Measurements from ENCODE around the gene LRRC8C.
"Not testable (repeated sequence)": the region's sequence is repeated elsewhere in the genome, so short reads cannot be mapped to it uniquely, and the experiment has no call there.

The LRRC8C gene

DNA sequence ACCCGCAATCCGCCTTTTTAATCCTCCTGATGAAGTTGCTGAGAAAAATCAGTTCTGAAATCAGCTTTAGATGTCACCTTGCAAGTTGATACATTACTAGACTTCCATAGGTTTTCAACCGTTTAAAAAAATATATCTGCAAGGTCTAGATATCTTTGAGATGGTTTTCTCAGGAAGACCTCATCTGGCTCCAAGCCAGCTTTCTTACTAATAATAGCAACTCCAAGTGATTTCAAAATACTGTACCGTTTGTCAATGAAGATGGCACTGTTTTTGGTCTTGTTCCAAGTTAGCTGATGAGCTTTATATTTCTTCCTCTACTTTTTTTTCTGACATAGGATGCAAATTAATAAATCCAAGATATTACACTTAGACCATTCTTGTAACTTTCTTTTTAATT lies 40.3 kb downstream of the LRRC8C start:
- no peak for DNase-seq

DNA sequence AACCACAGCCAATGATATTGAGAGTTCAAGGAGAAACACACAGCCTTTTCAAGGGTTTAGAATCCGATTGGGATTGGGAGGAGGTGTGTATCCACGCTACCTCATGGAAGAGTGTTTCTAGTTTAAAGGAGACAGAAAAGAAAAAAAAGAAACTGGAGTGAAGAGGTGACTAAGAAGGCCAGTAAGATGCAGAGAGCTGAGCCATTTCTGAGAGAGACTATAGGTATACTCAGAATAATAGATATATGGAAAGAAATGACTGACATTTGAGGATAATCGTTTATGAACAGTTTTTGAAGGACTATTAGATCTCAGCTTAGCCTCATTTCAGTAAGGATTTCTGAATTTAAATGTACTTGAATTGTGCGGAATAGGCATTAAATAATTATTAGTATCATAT lies 42.8 kb downstream of the LRRC8C start:
- DNase-seq, result no peak

DNA sequence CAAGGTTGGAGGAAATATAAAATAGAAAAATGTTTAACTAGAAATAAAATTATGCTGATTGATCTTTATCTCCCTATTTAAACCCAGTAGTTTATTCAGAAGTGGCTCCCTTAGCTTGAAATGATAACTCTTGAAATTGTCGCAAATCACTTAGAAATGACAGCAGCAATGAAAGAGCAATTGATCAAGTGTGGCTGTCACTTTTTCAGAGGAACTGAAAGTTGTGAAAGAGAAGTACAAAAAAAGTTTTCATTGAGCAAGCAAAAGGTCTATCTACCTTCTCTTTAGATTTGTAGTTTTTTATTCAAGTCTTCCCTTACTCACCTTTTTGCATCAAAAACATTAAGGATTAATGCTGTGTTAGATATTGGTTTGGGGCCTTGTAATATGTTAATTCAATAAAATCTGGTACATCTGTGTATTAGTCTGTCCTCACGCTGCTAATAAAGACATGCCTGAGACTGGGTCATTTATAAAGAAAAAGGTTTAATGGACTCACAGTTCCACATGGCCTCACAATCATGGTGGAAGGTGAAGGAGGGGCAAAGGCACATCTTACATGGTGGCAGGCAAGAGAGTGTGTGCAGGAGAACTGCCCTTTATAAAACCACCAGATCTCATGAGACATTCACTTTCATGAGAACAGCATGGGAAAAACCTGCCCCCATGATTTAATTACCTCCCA lies 48.3 kb downstream of the LRRC8C start:
- no peak for DNase-seq

DNA sequence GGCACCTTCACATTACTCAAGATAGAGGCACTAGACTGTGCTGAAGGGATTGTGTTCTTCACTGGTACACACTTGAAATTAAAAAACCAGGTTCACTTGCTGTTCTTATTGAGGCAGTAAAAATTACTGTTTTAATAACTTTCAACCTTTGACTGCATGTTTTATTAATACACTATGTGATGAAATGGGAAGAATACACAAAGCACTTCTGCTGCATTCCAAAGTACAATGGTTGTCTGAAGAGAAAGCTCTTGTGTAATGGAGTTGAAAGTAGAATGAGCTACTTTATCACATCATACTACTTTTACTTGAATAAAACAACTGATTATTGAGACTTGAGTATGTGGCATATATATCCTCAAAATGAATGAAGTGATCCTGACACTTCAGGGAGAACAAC lies 49.7 kb downstream of the LRRC8C start:
- no peak for DNase-seq

GRCh38 chr1:89685461-89685860 lies 52.5 kb downstream of the LRRC8C start:
- no peak for DNase-seq

DNA sequence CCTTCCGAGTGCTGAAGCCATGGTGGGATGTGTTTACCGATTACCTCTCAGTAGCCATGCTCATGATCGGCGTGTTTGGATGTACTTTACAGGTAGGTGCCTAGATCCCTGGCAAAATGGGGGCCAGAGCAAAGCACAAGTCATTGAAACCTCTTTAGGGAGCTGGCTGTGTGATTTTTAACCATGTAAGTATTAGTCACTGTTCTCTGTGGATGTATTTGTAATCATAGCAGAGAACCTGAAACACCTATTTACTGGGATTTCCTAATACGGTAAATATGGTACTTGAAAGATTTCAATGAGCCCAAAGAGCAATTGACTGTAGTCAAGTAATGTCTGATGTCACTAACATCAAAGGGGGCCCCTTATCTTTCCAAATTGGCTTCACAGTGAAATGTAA lies 53.6 kb downstream of the LRRC8C start:
- no peak for DNase-seq

DNA sequence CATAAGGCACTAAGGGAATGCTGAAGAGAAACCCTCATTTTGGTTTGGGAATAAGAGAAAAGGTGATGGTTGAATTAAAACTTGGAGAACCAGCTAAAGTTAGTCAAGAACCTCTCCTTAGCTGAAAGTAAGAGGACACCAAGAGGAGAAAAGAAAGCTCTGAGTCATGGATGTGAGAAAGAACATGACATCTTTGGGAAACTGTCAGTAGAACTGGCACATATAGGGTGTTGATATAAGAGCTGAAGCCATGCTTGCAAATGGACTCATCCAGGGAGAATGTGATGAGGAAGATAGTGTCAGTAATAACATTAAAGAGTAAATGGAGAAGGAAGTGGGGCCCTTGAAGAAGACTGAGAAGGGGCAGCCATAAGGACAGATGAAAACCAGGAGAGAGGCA lies 54.3 kb downstream of the LRRC8C start:
- DNase-seq, result no peak

DNA sequence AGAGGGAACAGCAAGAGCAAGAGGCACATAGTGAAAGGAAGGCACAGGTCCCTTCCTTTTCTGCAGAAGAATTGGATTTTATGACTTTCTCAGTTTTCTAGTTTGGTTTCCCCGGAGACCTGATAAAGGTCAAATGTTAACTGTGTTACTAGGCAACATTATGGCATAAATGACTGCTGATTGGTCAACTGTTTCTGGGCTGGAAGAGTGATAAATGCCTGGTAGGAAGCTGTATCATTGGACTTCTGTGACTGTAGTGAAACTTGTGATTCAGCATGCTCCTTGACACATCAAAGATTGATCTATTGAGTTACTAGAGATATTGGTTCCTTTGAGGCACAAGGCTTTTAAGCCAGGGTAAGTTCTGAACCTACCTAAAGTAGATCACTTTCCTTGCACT lies 55.7 kb downstream of the LRRC8C start:
- no peak for DNase-seq

- DNase-seq, result no peak
These were observed 56.3 kb downstream of the LRRC8C start for GRCh38 chr1:89689234-89689633.

GRCh38 chr1:89690595-89690994 lies 57.7 kb downstream of the LRRC8C start:
- DNase-seq, result no peak

DNA sequence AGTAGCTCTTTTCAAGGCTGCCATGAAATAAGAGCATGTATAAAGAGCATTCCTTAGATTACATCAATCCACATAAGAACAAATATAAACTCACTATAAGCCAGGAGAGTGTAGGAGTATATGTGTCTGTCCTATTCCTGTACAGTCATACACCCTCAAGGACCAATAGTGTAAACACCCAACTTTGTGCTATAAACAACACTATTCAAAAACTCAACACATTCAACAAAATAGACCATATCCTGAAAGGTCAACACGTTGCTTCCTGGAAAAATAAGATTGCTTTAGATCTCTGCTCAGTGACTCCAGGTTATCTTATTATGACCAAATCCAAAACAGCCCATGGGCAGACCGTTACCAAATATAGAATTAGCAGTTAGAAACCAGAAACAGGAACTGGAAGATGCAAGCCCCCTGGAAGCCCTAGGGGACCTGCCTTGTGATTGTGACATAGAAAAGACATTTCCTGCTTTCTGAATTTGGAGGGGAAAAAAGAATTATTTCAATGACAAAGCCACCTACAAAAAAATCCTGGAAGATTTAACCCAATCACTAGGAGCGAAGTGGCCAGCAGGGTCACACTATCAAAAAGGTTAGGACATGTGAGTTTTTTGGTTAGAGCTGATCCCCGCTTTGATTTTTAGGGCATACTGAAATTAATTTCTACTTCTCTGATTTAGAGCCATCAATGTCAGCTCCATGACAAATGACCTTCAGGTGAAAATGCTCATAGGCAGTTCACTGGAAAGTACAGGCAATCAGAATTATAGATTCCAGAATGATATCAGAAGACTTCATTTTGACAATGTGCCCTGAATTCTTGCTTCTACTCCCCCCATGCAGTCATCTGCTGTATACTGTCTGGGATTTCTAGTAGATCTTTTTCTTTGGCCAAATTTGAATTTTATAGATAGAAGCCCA lies 59.9 kb downstream of the LRRC8C start:
- DNase-seq, result peak; percentile 83

DNA sequence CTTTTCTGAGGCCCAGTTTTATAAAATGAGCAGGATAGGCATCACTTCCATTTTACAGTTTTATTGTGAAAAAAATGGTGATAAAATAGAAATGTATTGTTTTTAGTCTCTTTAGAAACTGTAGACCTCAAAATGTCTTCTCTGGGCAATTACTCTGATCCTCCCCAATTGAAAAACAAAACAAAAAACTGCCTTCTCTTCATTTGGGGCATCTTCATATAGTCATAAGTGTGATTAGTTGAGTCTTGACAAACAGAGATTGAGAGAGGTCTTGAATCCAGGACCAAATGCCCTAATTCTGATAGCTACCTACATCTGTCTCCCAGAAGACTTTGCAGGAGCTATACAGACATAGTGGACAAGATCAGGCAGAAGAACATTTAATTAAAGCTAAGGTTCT lies 62.9 kb downstream of the LRRC8C start:
- DNase-seq, result no peak

GRCh38 chr1:89697383-89697782 lies 64.5 kb downstream of the LRRC8C start:
- DNase-seq, result no peak

DNA sequence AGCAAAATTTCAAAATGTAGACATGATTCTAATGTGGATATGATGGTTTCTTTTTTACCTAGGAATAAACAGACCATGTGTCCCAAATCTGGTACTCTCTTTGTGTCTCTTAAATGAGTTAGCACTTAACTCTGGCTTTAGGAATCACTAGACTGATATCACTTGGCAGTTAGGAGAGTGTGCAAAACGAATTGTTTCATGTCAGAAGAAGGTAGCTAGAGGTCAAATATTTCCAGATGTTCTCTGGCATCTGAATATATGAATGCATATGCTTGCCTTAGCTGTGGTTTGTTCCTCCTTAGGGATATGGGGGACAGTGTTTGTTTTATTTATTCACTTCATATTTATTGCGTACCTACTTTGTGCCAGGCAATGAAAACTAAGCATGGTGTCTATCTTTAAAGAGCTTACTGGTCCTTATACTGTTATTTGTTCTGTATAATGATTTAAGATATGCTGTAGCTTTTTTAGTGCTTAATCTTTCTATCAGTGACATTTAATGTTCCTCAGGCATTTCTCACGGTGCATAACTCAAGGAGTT lies 65.2 kb downstream of the LRRC8C start:
- no peak for DNase-seq

GRCh38 chr1:89698624-89699023 lies 65.7 kb downstream of the LRRC8C start:
- no peak for DNase-seq

DNA sequence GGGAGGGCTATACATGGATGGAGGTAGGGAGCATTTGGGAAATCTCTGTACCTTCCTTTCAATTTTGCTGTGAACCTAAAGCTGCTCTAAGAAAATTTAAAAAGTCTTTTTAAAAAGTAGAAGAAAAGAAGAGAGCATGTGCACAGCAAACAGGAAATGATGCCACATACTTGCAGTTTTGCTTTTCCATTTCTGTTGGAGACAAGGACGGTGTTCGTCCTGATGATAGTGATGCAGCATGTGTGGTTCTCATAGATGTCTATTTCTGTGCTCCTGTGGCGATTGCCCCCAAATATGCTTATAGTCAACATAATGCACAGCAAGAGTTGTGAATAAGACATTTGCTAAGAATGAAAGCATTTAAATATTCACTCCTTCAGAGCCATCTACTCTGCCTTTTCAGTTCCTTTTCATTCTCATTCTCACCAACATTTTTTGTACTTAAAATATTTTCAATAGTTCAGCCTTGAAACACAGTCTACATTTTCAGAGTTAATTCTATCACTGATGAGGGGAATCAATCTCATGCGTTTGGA lies 66.6 kb downstream of the LRRC8C start:
- DNase-seq, result no peak

- DNase-seq, result no peak
These were observed 68.9 kb downstream of the LRRC8C start for GRCh38 chr1:89701746-89702241.

DNA sequence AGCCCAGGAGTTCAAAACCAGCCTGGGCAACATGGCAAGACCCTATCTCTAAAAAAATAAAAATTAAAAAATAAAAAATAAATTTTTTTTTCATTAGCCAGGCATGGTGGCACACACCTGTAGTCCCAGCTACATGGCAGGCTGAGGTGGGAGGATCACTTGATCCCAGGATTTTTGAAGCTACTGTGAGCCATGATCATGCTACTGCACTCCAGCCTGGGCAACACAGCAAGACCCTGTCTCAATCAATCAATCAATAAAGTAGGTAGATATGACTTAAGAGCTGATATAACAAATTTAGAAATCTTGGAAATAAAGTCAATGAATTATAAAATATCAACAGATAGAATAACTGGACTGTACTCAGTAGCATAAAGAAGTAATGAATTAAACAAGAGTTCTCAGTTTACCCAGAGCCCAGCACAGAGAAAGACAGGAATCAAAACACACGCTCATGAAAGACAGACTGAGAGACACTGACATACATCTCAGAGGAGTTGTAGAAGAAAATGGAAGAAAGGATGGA lies 69.7 kb downstream of the LRRC8C start:
- DNase-seq, result no peak

DNA sequence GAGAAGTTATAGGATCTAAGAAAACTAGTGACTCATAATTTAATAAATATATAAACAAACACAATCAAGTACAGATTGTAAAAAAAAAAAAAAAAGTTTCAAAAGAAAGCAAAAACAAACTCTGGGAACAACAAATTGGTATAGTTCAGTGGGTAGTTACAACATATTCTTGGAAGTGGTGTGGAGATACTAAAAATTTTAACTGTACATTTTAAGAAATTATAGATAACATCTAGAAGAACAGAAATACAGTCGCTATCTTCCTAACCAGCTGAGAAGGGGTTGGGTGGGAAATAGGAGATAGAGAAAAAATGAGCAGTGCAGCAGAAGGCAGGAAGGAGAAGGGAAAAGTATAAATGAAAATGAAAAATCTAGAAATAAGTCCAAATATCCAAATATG lies 70.5 kb downstream of the LRRC8C start:
- DNase-seq, result peak; percentile 57

DNA sequence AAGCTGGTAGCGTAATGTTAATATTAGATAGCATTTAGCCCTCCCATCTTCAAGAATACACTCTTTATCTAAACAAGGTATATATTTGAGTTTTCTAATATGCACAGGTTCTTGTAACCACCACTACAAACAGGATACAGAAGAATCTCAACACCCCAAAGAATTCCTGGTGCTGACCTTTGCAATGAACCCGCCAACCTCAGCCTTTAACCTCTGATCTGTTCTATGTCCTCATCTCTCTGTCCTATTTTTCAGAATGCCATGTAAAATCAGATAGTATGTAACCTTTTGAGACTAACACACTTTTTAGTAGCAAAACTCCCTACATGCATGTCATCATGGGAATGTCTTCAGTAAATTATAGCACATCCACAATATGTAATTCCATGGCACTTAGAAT lies 71.1 kb downstream of the LRRC8C start:
- no peak for DNase-seq

GRCh38 chr1:89704885-89705284 lies 72.0 kb downstream of the LRRC8C start:
- DNase-seq, result not testable (repeated sequence)

- no peak for DNase-seq
These were observed 73.2 kb downstream of the LRRC8C start for GRCh38 chr1:89705901-89706699.

- no peak for DNase-seq
These were observed 73.7 kb downstream of the LRRC8C start for GRCh38 chr1:89706700-89707012.
